GM19099 (cell line): ENCODE results near the gene PPCDC.

Experiments
- POLR2A ChIP-seq: IDR thresholded peaks from 3 replicates; pipeline ENCODE4 v1.6.1; 2011; ENCODE audit warnings: low read depth; ENCODE audit not compliant: insufficient read length; ENCODE audit errors: extremely low read depth

PPCDC gene, protein sequence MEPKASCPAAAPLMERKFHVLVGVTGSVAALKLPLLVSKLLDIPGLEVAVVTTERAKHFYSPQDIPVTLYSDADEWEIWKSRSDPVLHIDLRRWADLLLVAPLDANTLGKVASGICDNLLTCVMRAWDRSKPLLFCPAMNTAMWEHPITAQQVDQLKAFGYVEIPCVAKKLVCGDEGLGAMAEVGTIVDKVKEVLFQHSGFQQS

DNA sequence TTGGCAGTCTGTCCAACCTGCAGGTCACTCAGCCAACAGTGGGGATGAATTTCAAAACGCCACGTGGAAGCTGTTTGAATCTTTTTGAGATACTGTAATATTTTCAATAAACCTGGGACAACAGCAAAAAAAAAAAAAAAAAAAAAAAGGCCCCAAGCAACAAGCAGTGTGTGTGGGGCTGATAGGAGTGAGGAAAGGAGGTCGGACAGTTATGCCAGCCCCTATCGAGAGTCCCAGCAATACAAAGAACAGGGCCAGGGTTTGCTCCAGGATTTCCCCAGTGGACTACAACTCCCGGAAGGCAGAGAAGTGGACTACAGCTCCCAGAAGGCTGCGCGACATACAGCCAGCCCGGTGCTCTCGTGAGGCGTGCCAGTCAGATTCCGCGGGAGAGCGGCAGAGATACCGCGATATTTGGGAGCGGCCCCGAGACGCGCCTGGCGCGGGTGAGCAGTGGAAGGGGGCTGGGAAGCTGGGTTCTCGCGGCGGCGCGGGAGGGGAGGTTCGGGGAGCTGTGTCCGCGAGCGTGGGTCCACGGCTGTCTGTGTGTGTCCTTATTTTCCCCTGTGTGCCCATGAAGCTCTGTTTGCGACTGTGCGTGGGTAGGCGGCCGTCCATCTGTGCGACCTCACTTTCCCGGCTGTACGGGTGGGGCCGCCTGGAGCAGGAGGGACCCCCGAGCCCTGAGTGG, at the start of gene PPCDC:
PPCDC (plus strand) TSS at position 410 of the 691 bp plus-strand sequence. CDS start 4,729 bp downstream, outside the sequence.
- peak; percentile 98 for TF ChIP-seq POLR2A

DNA sequence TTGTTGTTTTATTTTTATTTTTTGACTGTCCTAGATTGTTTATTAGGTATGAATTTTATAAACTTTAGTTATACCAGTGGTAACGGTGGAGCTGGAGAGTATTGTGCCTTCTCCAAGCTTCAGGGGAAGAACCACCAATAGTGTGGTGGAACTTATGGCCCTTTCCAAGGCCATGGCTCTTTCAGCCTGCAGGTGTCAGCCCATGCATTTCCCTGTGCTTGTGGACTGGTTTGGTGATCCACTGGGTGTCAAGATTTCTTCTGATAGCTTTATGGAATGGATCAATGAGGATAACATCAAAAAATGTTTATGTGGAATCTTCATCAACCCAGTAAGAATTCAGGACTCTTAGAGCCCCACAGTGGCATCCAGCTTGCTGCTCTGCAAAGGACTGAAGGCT, 47.2 kb upstream of the PPCDC start:
- TF ChIP-seq POLR2A: no peak

DNA sequence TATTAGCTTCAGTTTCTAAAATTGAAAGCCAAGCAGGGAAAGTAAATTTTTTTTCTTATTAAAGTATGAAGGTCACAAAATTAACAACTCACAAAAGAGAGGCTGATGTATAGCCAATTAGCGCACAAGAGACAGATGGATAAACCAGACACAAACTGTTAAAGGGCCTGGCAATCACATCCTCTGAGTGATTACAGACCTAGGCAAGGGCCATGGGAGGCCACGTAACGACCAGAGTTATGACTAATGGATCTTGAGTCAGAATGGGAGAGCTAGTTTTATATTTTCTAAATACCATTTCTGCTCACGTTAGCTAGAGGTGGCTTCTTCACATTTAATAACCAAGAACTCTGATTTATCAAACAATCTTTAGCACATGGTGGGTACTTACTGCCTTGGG, 45.8 kb upstream of the PPCDC start:
- no peak for TF ChIP-seq POLR2A

DNA sequence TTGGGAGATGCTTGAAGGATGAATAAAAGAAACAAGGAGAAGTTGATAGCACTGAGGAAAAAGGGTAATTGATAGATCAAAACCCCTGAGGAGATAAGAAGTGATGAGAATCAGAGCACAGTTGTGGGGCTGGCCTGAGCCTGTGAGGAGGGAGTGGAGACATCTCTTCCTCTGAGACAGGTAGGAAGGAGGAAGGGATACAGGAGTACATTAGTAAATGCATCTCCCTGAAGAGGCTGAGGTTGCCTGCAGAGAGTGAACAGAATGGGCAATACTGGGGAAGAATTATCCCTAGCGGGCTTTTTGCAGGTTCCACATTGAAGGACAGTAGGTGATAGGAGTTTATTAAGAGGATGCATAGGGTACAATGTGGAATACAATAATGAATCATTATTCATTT, 45.3 kb upstream of the PPCDC start:
- no peak for TF ChIP-seq POLR2A

DNA sequence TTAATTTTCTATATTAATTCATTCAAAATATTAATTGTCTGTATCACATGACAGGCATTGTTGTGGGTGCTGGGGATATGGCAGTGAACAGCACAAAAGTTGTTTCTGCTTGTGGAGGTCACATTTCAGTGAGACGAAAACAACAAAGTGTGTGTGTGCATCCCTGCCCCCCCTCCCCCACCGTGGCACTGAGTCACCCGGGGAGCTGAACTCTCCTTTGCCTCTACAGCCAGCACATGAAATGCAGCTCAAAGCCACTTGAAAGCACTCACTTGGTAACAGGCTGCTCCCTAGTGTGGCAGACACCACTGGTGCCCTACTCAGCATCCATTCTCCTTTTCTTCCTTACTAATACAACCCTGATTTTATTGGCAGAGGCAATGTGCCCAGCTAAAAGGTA, 44.9 kb upstream of the PPCDC start:
- no peak for TF ChIP-seq POLR2A

DNA sequence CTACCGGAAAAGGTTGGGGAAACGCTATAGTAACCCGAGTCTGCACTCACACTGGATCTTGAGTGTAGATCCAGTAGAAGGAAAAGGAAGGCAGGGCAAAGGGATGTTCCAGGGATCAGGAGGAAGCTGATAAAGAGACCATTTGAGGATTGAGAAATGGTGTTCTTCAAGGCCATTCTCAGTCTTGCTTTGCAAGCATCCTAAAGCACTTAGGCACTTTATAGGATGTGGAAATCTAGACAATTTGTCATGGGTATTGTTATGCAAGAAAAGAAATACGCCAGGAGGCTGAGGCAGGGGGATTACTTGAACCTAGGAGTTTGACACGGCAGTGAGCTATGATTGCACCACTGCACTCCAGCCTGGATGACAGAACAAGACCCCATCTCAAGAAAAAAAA, 41.2 kb upstream of the PPCDC start:
- no peak for TF ChIP-seq POLR2A

DNA sequence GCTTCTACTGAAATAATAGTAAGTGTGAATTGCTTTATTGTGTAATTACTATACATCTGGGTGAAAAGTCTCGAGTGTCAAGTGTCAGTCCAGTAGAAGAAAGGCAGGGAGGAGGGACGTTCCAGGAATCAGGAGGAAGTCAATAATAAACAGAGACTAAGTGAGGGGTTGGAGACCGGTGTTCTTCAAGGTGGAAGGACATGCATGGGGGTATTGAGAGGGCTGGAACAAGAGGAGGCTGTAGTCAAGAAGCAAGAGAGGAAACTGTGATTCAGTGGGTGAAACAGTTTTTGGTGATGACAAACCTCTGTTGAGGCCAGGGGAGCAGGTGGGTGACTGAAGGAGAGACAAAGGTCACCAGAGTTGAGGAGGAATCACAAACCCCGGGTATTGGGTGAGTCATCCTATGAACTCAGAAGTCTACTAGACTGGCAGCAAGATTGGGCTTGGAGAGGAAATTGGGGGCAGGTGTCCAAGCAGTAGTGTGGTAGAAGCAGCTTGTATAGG, 39.6 kb upstream of the PPCDC start:
- no peak for TF ChIP-seq POLR2A

DNA sequence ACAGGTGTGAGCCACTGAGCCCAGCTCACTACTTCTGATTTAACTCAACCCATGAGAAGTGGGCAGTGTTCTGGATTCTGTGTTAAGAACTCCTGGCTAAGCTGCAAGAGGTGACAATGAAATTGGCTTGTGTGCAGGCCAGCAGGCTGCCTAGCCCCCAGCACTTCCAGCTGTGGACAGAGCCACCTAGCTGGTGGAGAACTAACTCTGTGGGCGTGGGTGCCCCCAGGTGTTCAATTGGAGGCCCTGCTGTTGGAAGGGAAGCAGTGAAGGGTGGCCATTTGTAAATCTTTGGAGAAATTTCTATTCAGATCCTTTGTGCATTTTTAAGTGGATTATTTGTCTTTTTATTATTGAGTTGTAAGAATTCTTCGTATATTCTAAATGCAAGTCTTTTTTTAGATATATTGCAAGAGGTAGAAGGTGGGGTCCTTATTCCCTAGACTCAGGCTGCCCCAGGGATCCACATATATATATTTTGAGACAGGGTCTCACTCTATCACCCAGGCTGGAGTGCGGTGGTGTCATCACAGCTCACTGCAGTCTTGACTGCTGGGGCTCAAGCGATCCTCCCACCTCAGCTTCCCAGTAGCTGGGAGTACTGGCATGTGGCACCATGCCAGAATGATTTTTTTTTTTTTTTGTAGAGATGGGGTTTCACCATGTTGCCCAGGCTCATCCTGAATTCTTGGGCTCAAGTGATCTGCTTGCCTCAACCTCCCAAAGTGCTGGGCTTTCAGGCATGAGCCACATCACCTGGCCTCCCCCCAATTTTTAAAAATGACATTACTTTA, 35.2 kb upstream of the PPCDC start:
- no peak for TF ChIP-seq POLR2A

DNA sequence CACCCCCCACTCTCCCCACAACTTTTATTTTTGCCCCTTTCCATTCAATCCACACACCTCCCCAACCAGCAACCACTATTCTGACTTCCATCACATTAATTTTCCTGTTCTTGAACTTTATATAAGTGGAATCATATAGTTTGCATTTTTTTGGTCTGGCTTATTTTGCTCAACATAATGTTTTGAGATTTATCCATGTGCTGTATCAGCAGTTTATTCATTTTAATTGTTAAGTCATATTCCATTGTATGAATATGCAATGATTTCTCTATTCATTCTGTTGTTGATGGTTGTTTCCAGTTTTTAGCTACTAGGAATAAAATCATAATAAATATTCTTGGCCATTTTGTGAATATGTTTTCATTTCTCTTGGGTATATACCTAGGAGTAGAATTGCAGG, 33.9 kb upstream of the PPCDC start:
- TF ChIP-seq POLR2A: no peak

DNA sequence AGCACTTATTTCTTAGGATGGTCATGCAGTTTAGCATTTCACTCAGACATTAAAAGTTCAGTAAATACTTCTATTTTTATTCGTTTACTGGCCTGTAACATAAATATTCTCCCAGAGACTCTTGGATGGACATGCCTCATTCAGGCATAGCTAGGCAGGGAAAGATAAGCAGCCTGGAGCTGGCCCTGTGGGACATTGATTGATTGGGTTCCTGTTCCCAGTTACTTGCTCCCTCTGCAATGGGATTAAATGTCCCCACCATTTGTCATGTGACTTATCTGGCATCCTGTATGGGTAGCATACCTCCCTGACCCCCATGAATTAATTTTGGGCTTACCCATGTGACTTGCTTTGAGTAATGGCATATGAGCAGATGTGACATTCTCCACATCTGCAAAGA, 30.8 kb upstream of the PPCDC start:
- TF ChIP-seq POLR2A: no peak

DNA sequence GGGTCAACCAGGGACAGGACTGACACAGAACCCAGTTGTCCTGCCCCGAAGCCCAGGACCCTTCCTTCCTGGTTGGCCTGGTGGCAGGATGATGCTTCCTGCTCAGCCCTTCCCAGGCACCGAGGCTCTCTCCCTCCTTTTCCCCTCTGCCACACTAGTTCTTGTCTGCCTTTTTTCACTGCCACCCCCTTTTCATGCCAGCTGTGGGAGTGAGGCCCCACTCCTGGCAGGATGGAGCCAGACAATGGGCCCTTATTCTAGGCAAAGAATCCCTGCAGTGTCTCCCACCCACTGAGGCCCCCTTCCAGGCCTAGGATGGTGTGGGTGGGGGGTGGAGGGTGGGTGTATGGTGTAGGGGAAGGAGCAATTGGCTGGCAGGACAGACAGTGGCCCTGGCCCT, 29.2 kb upstream of the PPCDC start:
- TF ChIP-seq POLR2A: no peak

DNA sequence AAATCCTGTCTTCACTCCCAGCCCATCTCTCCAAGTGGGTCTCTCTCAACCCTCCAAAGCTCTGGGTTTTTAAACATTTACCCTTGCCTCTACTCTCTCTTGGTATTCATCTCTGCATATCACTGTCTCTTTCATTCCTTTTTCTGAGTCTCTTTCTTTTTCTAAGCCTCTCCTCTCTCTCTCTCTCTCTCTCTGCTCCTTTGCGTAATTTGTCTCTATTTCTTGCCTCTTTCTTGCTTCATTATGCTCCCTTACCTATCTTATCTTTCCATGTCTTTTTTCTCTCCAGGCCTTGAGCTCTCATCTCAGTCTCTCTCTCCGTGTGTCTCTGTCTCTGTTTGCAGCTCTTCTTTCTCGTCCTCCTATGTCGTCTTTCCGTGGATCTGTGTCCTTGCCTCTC, 28.7 kb upstream of the PPCDC start:
- no peak for TF ChIP-seq POLR2A

DNA sequence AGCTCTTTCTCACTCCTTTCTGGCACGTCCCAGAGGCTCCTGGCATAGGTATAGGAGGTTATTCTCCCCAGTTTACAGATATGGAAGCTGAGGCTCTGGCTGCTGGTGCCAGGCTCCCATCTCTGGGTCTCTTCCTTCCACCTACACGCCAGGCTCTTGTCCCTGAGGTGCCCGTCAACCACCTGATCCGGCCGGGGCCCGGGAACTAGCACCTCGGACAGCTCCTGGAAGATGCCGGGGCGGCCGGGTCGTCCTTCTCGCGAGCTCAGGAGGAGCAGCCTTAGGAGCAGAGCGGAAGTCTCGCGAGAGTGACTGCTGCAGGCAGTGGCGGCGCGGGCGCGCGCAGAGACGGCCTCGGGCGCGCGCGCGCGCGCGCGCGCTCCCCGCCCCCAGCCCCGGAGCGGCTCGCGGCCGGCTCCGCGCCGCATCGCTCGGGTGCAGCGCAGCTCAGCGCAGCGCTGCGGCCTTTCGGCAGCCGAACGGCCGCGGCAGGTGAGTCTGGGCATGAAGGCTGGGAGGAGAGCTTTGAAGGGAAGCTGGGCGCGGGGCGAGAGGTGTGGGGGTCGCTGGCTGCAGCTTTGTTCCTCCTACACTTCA, 28.1 kb upstream of the PPCDC start, which contains the start of gene SCAMP5:
SCAMP5 (plus strand) TSS at position 382 of the 597 bp plus-strand sequence. CDS start 16,277 bp downstream, outside the sequence.
- peak; percentile 31 for TF ChIP-seq POLR2A

DNA sequence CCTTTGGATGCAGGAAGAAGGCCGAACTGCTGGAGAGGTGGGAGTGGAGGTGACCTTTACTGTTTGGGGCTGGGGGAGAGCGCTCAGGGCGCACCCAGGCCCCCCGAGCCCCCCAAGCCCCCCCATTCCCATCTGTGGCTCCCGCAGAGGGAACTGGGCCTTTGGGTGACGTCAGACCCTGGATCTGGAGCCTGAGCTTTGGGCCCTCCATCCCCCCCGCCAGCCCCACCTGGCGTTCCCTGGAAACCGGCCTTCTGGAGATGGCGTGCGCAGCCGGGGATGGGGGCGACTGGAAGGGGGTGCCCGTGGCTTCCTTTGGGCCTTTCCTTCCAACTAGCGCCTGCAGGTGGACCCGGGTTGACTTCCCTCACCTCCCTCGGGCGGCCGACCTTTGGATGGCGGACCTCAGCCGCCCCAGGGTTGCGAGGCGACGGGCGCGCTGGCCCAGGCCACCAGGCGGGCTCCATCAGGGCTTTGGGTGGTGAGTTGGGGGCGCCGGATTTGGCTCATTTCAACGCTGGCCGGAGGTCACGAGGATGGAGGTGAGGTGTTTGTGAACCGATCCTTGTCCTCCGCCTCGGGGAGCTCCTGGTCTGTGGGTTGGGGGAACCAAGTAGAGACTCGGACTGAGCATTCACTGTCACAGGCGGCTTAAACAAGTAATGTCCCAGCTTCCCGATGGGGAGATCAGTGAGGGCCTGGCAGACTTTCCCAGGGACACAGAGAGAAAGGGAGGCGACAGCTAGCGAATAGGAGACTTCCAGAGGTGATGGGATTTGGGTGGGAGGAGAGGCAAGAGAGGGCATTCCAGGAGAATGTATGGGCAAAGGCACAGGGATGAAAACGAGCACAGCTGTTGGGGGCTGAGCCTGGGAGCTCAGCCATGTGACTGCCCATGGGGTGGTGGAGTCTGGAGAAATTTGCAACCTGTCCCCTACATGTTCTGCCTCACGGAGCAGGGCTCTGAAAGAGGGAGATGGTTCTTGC, 27.3 kb upstream of the PPCDC start:
- no peak for TF ChIP-seq POLR2A

DNA sequence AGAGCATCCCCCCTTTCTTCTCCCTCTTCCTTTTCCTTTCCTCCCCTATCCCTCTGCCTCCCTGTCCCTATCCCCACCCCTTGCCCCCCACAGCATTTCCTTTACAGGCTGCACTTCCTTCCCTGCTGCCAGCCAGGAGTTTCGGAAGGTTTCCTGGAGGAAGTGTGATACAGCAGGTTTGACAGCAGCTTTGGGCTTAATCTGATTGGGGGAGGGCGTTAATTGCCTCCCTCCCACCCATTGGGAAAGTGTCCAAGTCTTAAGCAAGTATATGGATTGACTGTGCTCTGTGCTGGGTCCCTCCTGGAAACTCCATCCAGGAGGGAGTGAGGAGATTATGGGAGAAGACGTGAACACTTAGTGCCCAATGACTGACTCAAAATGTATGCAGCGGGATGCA, 26.2 kb upstream of the PPCDC start:
- no peak for TF ChIP-seq POLR2A

DNA sequence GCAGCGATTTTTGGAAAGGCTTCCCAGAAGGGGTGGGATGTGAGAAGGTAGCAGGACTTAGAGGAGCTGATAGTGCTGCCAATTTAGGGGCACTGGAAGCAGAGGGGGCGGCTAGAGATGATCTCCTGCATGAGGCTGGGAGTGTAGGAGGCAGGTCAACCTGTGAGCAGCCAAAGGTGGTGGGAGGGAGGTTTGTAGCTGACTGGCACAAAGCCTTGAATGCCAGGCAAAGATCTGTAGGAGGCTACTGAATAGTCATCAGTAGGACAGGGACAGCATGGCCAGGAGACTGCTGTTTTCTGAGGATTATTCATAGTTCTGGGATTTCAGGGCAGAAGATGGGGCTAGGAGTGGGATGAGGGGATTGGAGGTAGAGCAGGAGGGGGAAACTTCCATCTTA, 25.8 kb upstream of the PPCDC start:
- TF ChIP-seq POLR2A: no peak
